OCI-LY7 (cell line): ENCODE measurements around the gene UGT3A2. TPM values are rescaled to one million over a fixed set of nuclear protein-coding genes. Genes with fewer than 3 reads are reported as not detected.

Source experiments
- BruUV-seq: library from RNA; stranded (reverse); fragments of 400-500 nt; replicated peaks from 2 replicates; lab custom pipeline; 2021; lab: Mats Ljungman, UMichigan
- CTCF ChIA-PET: fragments of 300-600 bp; sonication (Branson Sonifier 250); formaldehyde crosslinking; loops from one replicate; lab custom pipeline; 2022; ENCODE audit warnings: antibody characterized with exemption; ENCODE audit not compliant: unreplicated experiment; lab: Charles Lee
- POLR2A ChIA-PET: fragments of 300-600 bp; sonication (Branson Sonifier 250); formaldehyde crosslinking; loops from one replicate; lab custom pipeline; 2022; ENCODE audit warnings: antibody characterized with exemption; lab: Charles Lee
- DNase-seq: peaks from one replicate; pipeline ENCODE4 v3.0.0-alpha.2; 2015; ENCODE audit warnings: low spot score
- H2AFZ ChIP-seq: fragments of 200-600 bp; sonication (generic), shearing (Covaris generic); 2 replicates; pipeline ENCODE4 v1.6.1; 2014; ENCODE audit warnings: mild to moderate bottlenecking, antibody characterized with exemption, low read length, moderate library complexity
- H3K27ac ChIP-seq: fragments of 200-600 bp; sonication (generic); 2 replicates; pipeline ENCODE4 v1.5.1; 2014; ENCODE audit warnings: mixed run types, low read depth, mild to moderate bottlenecking, moderate library complexity, low read length, inconsistent platforms; ENCODE audit not compliant: poor library complexity, severe bottlenecking
- H3K36me3 ChIP-seq: fragments of 200-600 bp; sonication (generic); 2 replicates; pipeline ENCODE4 v1.6.1; 2014; ENCODE audit warnings: mild to moderate bottlenecking, antibody characterized with exemption, low read length, moderate library complexity, mixed read lengths; ENCODE audit not compliant: insufficient read depth
- H3K4me1 ChIP-seq: fragments of 200-600 bp; sonication (generic); 2 replicates; pipeline ENCODE4 v1.5.1; 2014; ENCODE audit warnings: mild to moderate bottlenecking, low read length; ENCODE audit not compliant: insufficient read depth, poor library complexity, severe bottlenecking
- H3K4me2 ChIP-seq: fragments of 200-600 bp; sonication (generic); 2 replicates; pipeline ENCODE4 v1.6.1; 2014; ENCODE audit warnings: mild to moderate bottlenecking, low read length
- H3K4me3 ChIP-seq: fragments of 200-600 bp; sonication (generic); 2 replicates; pipeline ENCODE4 v1.5.1; 2014; ENCODE audit warnings: mild to moderate bottlenecking, low read depth, low read length; ENCODE audit not compliant: poor library complexity, severe bottlenecking
- H3K79me2 ChIP-seq: fragments of 200-600 bp; sonication (generic); 2 replicates; pipeline ENCODE4 v1.6.1; 2016; ENCODE audit warnings: low read depth, mild to moderate bottlenecking, low read length, moderate library complexity, mixed read lengths; ENCODE audit not compliant: insufficient read depth
- H3K9me2 ChIP-seq: fragments of 200-600 bp; sonication (generic); 2 replicates; pipeline ENCODE4 v1.6.1; 2016; ENCODE audit warnings: mild to moderate bottlenecking, low read length, mixed read lengths; ENCODE audit not compliant: insufficient read depth
- H3K9me3 ChIP-seq: fragments of 200-600 bp; sonication (generic); 2 replicates; pipeline ENCODE4 v1.6.1; 2014; ENCODE audit warnings: mild to moderate bottlenecking, mixed run types, low read length, mixed read lengths
- H4K20me1 ChIP-seq: fragments of 200-600 bp; sonication (generic); 2 replicates; pipeline ENCODE4 v1.6.1; 2014; ENCODE audit warnings: mild to moderate bottlenecking, antibody characterized with exemption, low read length, moderate library complexity, mixed read lengths; ENCODE audit not compliant: insufficient read depth
- EZH2phosphoT487 ChIP-seq: fragments of 200-600 bp; sonication (generic); IDR thresholded peaks from 2 replicates; pipeline ENCODE4 v1.6.1; 2018; ENCODE audit warnings: low read depth, borderline replicate concordance, mild to moderate bottlenecking, mixed run types, antibody characterized with exemption, low read length, moderate library complexity, mixed read lengths
- intact Hi-C: fragments of 100-400 bp; cut with micrococcal nuclease; formaldehyde crosslinking; loops from one replicate; pipeline ENCODE4 v1.10.0; 2022; ENCODE audit not compliant: unreplicated experiment
- total RNA-seq, 2 experiments: library from RNA; depleted of rRNA in 1 of 2; stranded (reverse); fragments of >200 nt in 1 of 2; shearing (Covaris generic) in 1 of 2; gene quantifications; 2 replicates each; pipeline ENCODE4 v1.2.3, GENCODE V29; 2014 to 2022
- TF ChIP-seq, protein P1 (sequence below): fragments of 200-600 bp; sonication (generic); conservative IDR thresholded peaks from 2 replicates; pipeline ENCODE4 v1.5.1; 2014; ENCODE audit warnings: mild to moderate bottlenecking, antibody characterized with exemption, low read length, moderate library complexity, mixed read lengths

Gene UGT3A2
- total RNA-seq, 2 experiments from 2014 or later, result 0.13 TPM; not detected in 1

- Histone ChIP-seq H3K79me2 (no peaks in the 10 kb centered on the region), H3K9me2 (no peaks in the 10 kb centered on the region), H3K27ac (no peak overlapping the region), H3K4me2 (no peak overlapping the region), H4K20me1 (no peaks in the 10 kb centered on the region), H2AFZ (no peak overlapping the region), H3K4me3 (no peak overlapping the region), H3K9me3 (peaks cover 7% of the 10 kb centered on the region; the same call in 1 of the 2 replicates), H3K4me1 (no peaks in the 10 kb centered on the region), H3K36me3 (no peaks in the 10 kb centered on the region)
- DNase-seq, result no peak
- TF ChIP-seq, protein P1, sequence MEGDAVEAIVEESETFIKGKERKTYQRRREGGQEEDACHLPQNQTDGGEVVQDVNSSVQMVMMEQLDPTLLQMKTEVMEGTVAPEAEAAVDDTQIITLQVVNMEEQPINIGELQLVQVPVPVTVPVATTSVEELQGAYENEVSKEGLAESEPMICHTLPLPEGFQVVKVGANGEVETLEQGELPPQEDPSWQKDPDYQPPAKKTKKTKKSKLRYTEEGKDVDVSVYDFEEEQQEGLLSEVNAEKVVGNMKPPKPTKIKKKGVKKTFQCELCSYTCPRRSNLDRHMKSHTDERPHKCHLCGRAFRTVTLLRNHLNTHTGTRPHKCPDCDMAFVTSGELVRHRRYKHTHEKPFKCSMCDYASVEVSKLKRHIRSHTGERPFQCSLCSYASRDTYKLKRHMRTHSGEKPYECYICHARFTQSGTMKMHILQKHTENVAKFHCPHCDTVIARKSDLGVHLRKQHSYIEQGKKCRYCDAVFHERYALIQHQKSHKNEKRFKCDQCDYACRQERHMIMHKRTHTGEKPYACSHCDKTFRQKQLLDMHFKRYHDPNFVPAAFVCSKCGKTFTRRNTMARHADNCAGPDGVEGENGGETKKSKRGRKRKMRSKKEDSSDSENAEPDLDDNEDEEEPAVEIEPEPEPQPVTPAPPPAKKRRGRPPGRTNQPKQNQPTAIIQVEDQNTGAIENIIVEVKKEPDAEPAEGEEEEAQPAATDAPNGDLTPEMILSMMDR, result no peak
- no peak for TF ChIP-seq EZH2phosphoT487
- ChIA-PET CTCF (no interaction called here), POLR2A (interaction anchor here (1.5 kb wide), 1 partner anchor 13 kb away, joined by 3 read pairs; no protein-coding TSS in a partner anchor)
- intact Hi-C loops, result no loop called here
- BruUV-seq, result no TSS peak
Observed at GRCh38 chr5:36006163-36006562, 60.5 kb downstream of the UGT3A2 start.

DNA sequence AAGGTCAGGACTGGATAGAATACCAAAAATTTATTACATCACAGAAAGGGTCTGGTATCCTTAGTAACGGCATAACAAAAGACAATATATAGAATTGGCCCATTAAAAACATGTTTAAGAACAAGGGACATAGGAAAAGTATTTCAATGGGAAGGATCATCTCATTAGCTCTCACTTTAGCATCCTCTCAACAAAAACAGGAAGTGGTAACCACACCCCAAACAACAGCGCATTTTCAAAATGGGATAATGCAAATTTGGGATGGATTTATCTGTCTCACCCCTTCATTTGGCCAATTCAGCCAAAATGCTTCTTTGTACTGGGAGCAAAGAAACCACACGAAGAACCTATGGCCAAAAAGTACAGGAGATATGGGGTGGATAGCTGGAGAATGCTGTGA lies 65.7 kb downstream of the UGT3A2 start:
- POLR2A ChIA-PET, result no interaction called here
- Histone ChIP-seq H3K4me2 (no peak overlapping the region), H3K4me3 (no peak overlapping the region), H4K20me1 (no peaks in the 10 kb centered on the region), H3K36me3 (no peaks in the 10 kb centered on the region), H3K79me2 (no peaks in the 10 kb centered on the region), H3K27ac (no peak overlapping the region), H2AFZ (no peak overlapping the region), H3K9me2 (no peaks in the 10 kb centered on the region), H3K9me3 (no peaks in the 10 kb centered on the region), H3K4me1 (no peaks in the 10 kb centered on the region)
- no peak for DNase-seq
- CTCF ChIA-PET, result no interaction called here
- intact Hi-C loops, result no loop called here
- BruUV-seq, result no TSS peak
- TF ChIP-seq EZH2phosphoT487, result no peak
- TF ChIP-seq, protein P1, result no peak

GRCh38 chr5:35999547-35999946 lies 67.1 kb downstream of the UGT3A2 start:
- ChIA-PET CTCF (no interaction called here), POLR2A (no interaction called here)
- no TSS peak for BruUV-seq

More at GRCh38 chr5:35999547-35999946, 67.1 kb downstream of the UGT3A2 start:
- DNase-seq, result no peak
- intact Hi-C loops, result no loop called here
- Histone ChIP-seq H3K36me3 (no peaks in the 10 kb centered on the region), H3K27ac (no peak overlapping the region), H4K20me1 (no peaks in the 10 kb centered on the region), H3K79me2 (no peaks in the 10 kb centered on the region), H3K4me1 (no peaks in the 10 kb centered on the region), H3K4me3 (no peak overlapping the region), H2AFZ (no peak overlapping the region), H3K9me2 (no peaks in the 10 kb centered on the region), H3K4me2 (no peak overlapping the region), H3K9me3 (no peaks in the 10 kb centered on the region)
- TF ChIP-seq EZH2phosphoT487, result no peak
- TF ChIP-seq, protein P1, result no peak
